Loucy (cell line): ENCODE results near the gene LSM14B.

ENCODE experiments used
- H2AFZ ChIP-seq: fragments of 200-600 bp; sonication (generic); 2 replicates; pipeline ENCODE4 v1.6.0; 2016; ENCODE audit warnings: antibody characterized with exemption, mild to moderate bottlenecking, low read length, moderate library complexity
- H3F3A ChIP-seq: fragments of 200-600 bp; 2 replicates; pipeline ENCODE4 v1.6.0; 2016; ENCODE audit warnings: antibody characterized with exemption, low read depth, mild to moderate bottlenecking
- H3K27me3 ChIP-seq: fragments of 200-600 bp; sonication (generic); 2 replicates; pipeline ENCODE4 v1.6.1; 2014; ENCODE audit warnings: low read length, mild to moderate bottlenecking; ENCODE audit not compliant: insufficient read depth, poor library complexity, severe bottlenecking
- H3K36me3 ChIP-seq: fragments of 200-600 bp; sonication (generic); 2 replicates; pipeline ENCODE4 v1.6.1; 2016; ENCODE audit warnings: low read length; ENCODE audit not compliant: insufficient read depth
- H3K4me1 ChIP-seq: fragments of 200-600 bp; sonication (generic); 2 replicates; pipeline ENCODE4 v1.5.1; 2014; ENCODE audit warnings: low read length, mild to moderate bottlenecking; ENCODE audit not compliant: insufficient read depth, poor library complexity, severe bottlenecking
- H3K4me2 ChIP-seq: fragments of 200-600 bp; sonication (generic); 2 replicates; pipeline ENCODE4 v1.6.0; 2014; ENCODE audit warnings: antibody characterized with exemption, low read length, low read depth, mild to moderate bottlenecking; ENCODE audit not compliant: poor library complexity, severe bottlenecking
- H3K4me3 ChIP-seq: fragments of 200-600 bp; sonication (generic); 2 replicates; pipeline ENCODE4 v1.5.1; 2014; ENCODE audit warnings: low read length, mild to moderate bottlenecking, mixed read lengths; ENCODE audit not compliant: poor library complexity, severe bottlenecking
- H3K79me2 ChIP-seq: fragments of 200-600 bp; sonication (generic); 2 replicates; pipeline ENCODE4 v1.6.1; 2014; ENCODE audit warnings: low read length; ENCODE audit not compliant: insufficient read depth
- H3K9ac ChIP-seq: fragments of 200-600 bp; sonication (generic); 2 replicates; pipeline ENCODE4 v1.6.0; 2014; ENCODE audit warnings: mild to moderate bottlenecking, low read depth, low read length, moderate library complexity; ENCODE audit not compliant: poor library complexity, severe bottlenecking
- H3K9me2 ChIP-seq: fragments of 200-600 bp; sonication (generic); replicated peaks from 2 replicates; pipeline ENCODE4 v1.6.1; 2016; ENCODE audit warnings: low read depth, low read length, mixed read lengths
- H3K9me3 ChIP-seq: fragments of 200-600 bp; sonication (generic); 2 replicates; pipeline ENCODE4 v1.6.1; 2014; ENCODE audit warnings: mild to moderate bottlenecking, antibody characterized with exemption, low read length, low read depth; ENCODE audit not compliant: insufficient read depth
- H4K20me1 ChIP-seq: fragments of 200-600 bp; sonication (generic); 2 replicates; pipeline ENCODE4 v1.6.0; 2014; ENCODE audit warnings: antibody characterized with exemption, low read length, mild to moderate bottlenecking; ENCODE audit not compliant: insufficient read depth, poor library complexity, severe bottlenecking
- CTCF ChIP-seq: fragments of 200-600 bp; sonication (generic); conservative IDR thresholded peaks from 2 replicates; pipeline ENCODE4 v1.5.1; 2014; ENCODE audit warnings: mild to moderate bottlenecking, antibody characterized with exemption, low read length
- EZH2phosphoT487 ChIP-seq: fragments of 200-600 bp; IDR thresholded peaks from 2 replicates; pipeline ENCODE4 v1.6.1; 2018; ENCODE audit warnings: antibody characterized with exemption, mild to moderate bottlenecking, moderate library complexity, borderline replicate concordance

The LSM14B gene

GRCh38 chr20:62151835-62152364, 29.6 kb downstream of the LSM14B start:
- Histone ChIP-seq H3K4me3 (no peak overlapping the region), H3K36me3 (peaks cover 29% of the 10 kb centered on the region; the same call in 1 of the 2 replicates), H3K9me3 (no peaks in the 10 kb centered on the region), H3K4me1 (peaks cover 3% of the 10 kb centered on the region), H2AFZ (no peak overlapping the region), H3K27me3 (no peaks in the 10 kb centered on the region), H3K4me2 (no peak overlapping the region), H4K20me1 (peaks cover 54% of the 10 kb centered on the region), H3K9me2 (no peaks in the 10 kb centered on the region), H3K79me2 (peaks cover 99% of the 10 kb centered on the region), H3F3A (no peaks in the 10 kb centered on the region), H3K9ac (no peak overlapping the region)
- TF ChIP-seq EZH2phosphoT487 = no peak
- TF ChIP-seq CTCF = no peak

- Histone ChIP-seq H3K9ac (no peak overlapping the region), H3K4me1 (no peaks in the 10 kb centered on the region), H4K20me1 (peaks cover 42% of the 10 kb centered on the region), H2AFZ (no peak overlapping the region), H3F3A (no peaks in the 10 kb centered on the region), H3K4me3 (no peak overlapping the region), H3K27me3 (no peaks in the 10 kb centered on the region), H3K9me2 (no peaks in the 10 kb centered on the region), H3K9me3 (no peaks in the 10 kb centered on the region), H3K36me3 (peaks cover 43% of the 10 kb centered on the region; the same call in 1 of the 2 replicates), H3K79me2 (peaks cover 91% of the 10 kb centered on the region), H3K4me2 (no peak overlapping the region)
- TF ChIP-seq EZH2phosphoT487 = no peak
- no peak for TF ChIP-seq CTCF
Measured at GRCh38 chr20:62155428-62156253, 33.4 kb downstream of the LSM14B start.

DNA sequence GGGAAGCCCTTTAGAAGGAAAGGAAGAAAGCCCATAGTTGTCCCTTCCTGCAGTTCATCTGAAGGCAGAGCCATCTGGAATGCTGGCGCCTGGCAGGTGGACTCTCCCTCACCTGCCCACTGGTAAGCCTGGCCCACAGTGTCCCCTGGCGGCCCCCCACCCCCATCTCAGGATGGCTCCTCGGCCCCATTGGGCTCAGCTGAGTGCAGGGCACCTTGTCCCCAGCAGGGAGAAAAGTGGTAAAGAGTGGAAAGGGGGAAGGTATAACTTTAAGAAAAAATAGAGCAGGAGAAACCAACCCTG, 33.9 kb downstream of the LSM14B start:
- Histone ChIP-seq H3K9ac (no peak overlapping the region), H3K27me3 (no peaks in the 10 kb centered on the region), H3K4me3 (no peak overlapping the region), H3K4me1 (no peaks in the 10 kb centered on the region), H3K79me2 (peaks cover 85% of the 10 kb centered on the region), H3F3A (no peaks in the 10 kb centered on the region), H3K9me3 (no peaks in the 10 kb centered on the region), H2AFZ (no peak overlapping the region), H3K4me2 (no peak overlapping the region), H4K20me1 (peaks cover 37% of the 10 kb centered on the region), H3K9me2 (no peaks in the 10 kb centered on the region), H3K36me3 (peaks cover 49% of the 10 kb centered on the region; the same call in 1 of the 2 replicates)
- TF ChIP-seq EZH2phosphoT487 (no peak), CTCF (no peak)
